ENCODE results near the gene ATP10A.
A peak's percentile ranks its signal among the peaks of the same experiment; 100 is the strongest.
"Not testable (repeated sequence)": the region's sequence is repeated elsewhere in the genome, so short reads cannot be mapped to it uniquely, and the experiment has no call there.

ATP10A gene

GRCh38 chr15:25792128-25792527, 71.0 kb downstream of the ATP10A start:
- no peak for DNase-seq

- DNase-seq: peak; percentile 75 to 91 (median 79)
Measured at GRCh38 chr15:25790000-25790660, 73.0 kb downstream of the ATP10A start.

- no peak for DNase-seq
Measured at GRCh38 chr15:25789616-25789999, 73.5 kb downstream of the ATP10A start.

- DNase-seq: no peak
Measured at GRCh38 chr15:25789211-25789610, 73.9 kb downstream of the ATP10A start.

- peak; percentile 73 to 79 (median 74) for DNase-seq
Measured at GRCh38 chr15:25787855-25788520, 75.1 kb downstream of the ATP10A start.

GRCh38 chr15:25787381-25787780, 75.7 kb downstream of the ATP10A start:
- no peak for DNase-seq

GRCh38 chr15:25786040-25786439, 77.1 kb downstream of the ATP10A start:
- no peak for DNase-seq

- peak in 1 of 3 donors; percentile 36 for DNase-seq
Measured at GRCh38 chr15:25785641-25786025, 77.5 kb downstream of the ATP10A start.

GRCh38 chr15:25784876-25785640, 78.1 kb downstream of the ATP10A start:
- DNase-seq: no peak

GRCh38 chr15:25783607-25784540, 79.3 kb downstream of the ATP10A start:
- DNase-seq: peak; percentile 63 to 82 (median 81)

GRCh38 chr15:25783134-25783533, 80.0 kb downstream of the ATP10A start:
- DNase-seq: no peak

- no peak for DNase-seq
Measured at GRCh38 chr15:25780479-25781255, 82.5 kb downstream of the ATP10A start.

- DNase-seq: no peak
Measured at GRCh38 chr15:25778161-25778560, 85.0 kb downstream of the ATP10A start.

GRCh38 chr15:25777037-25777436, 86.1 kb downstream of the ATP10A start:
- no peak for DNase-seq

GRCh38 chr15:25776071-25776746, 86.9 kb downstream of the ATP10A start:
- DNase-seq: no peak

GRCh38 chr15:25775317-25775912, 87.7 kb downstream of the ATP10A start:
- peak in 2 of 3 donors; percentile 24 to 35 for DNase-seq

- no peak for DNase-seq
Measured at GRCh38 chr15:25774871-25775270, 88.3 kb downstream of the ATP10A start.

GRCh38 chr15:25773248-25773647, 89.9 kb downstream of the ATP10A start:
- DNase-seq: peak; percentile 81 to 83 (median 82)

GRCh38 chr15:25772500-25772899, 90.6 kb downstream of the ATP10A start:
- no peak for DNase-seq

GRCh38 chr15:25771736-25772135, 91.4 kb downstream of the ATP10A start:
- not testable (repeated sequence) for DNase-seq

GRCh38 chr15:25771338-25771706, 91.8 kb downstream of the ATP10A start:
- no peak for DNase-seq

Measured in suppressor macrophage treated with lipopolysaccharide for 1 hour (primary cell).